HepG2 (cell line): ENCODE results near the gene CAPN13. TPM values are rescaled to one million over a fixed set of nuclear protein-coding genes. Genes with fewer than 3 reads are reported as not detected.

Experiments used
- ATAC-seq: fragments of 200-7000 bp; cut with Tn5 transposase; 3 replicates; pipeline ENCODE4 v1.9.1; 2020; ENCODE audit warnings: mild to moderate bottlenecking, moderate library complexity
- BruUV-seq: library from RNA; stranded (reverse); fragments of 400-500 nt; replicated peaks from 2 replicates; lab custom pipeline; 2021; lab: Mats Ljungman, UMichigan
- CTCF ChIA-PET: fragments of 300-600 bp; formaldehyde crosslinking; extraction: SDS; loops from one replicate; lab custom pipeline; 2021; ENCODE audit warnings: low total read pairs, inconsistent platforms, low intra/inter-chr PET ratio; lab: Yijun Ruan, JAX
- POLR2A ChIA-PET: fragments of 350-600 bp; sonication (Branson Sonifier 250); formaldehyde crosslinking; loops from one replicate; lab custom pipeline; 2020; ENCODE audit warnings: antibody characterized with exemption, inconsistent platforms; lab: Yijun Ruan, JAX
- DNase-seq: peaks from one replicate; pipeline ENCODE4 v3.0.0-alpha.2; 2015; ENCODE audit warnings: low spot score
- FAIRE-seq: peaks from 3 replicates; lab custom pipeline; 2011; peaks lifted over from hg19 to GRCh38; lab: Jason Lieb, UNC
- H2AFZ ChIP-seq: one replicate; pipeline ENCODE4 v1.6.1; 2011; ENCODE audit warnings: low read length, inconsistent platforms
- H3K27ac ChIP-seq: fragments of 300-600 bp; 3 replicates; pipeline ENCODE4 v1.8.0; 2011; ENCODE audit warnings: mixed run types, mild to moderate bottlenecking, mixed read lengths, low read length, inconsistent platforms; ENCODE audit not compliant: insufficient read depth; ENCODE audit errors: extremely low read length
- H3K27me3 ChIP-seq, 2 experiments: fragments of 200-600 bp in 1 of 2; 2 replicates in 1 of 2; 3 replicates in 1 of 2; pipeline versions ENCODE4 v1.6.0 to v1.8.0; 2011; ENCODE audit warnings: low read length in 2 of 2, mild to moderate bottlenecking in 2 of 2, moderate library complexity in 2 of 2, inconsistent platforms in 1 of 2; ENCODE audit not compliant: insufficient read depth in 2 of 2, control insufficient read depth in 1 of 2
- H3K36me3 ChIP-seq, 2 experiments: fragments of 200-600 bp in 1 of 2; replicated peaks in 1 of 2; 2 replicates in 1 of 2; 3 replicates in 1 of 2; pipeline versions ENCODE4 v1.5.1 to v1.8.0; 2011; ENCODE audit warnings: low read length in 2 of 2, inconsistent platforms in 1 of 2; ENCODE audit not compliant: insufficient read depth in 2 of 2, control insufficient read depth in 1 of 2
- H3K4me1 ChIP-seq: 2 replicates; pipeline ENCODE4 v1.5.1; 2012; ENCODE audit warnings: low read length, inconsistent platforms; ENCODE audit not compliant: insufficient read depth
- H3K4me2 ChIP-seq: 2 replicates; pipeline ENCODE4 v1.6.0; 2011; ENCODE audit warnings: low read depth, low read length, inconsistent platforms
- H3K4me3 ChIP-seq, 3 experiments: fragments of 200-600 bp in 1 of 3; sonication (generic), shearing (Covaris generic) in 1 of 3; replicated peaks in 1 of 3; 2 replicates each; pipeline ENCODE4 v1.5.1; 2011 to 2016; ENCODE audit warnings: low read length in 3 of 3, inconsistent platforms in 2 of 3, low read depth in 2 of 3, mild to moderate bottlenecking in 2 of 3, control low read depth in 1 of 3, mixed read lengths in 1 of 3; ENCODE audit not compliant: insufficient read depth in 1 of 3
- H3K79me2 ChIP-seq: one replicate; pipeline ENCODE4 v1.6.1; 2011; ENCODE audit warnings: low read length, inconsistent platforms; ENCODE audit not compliant: insufficient read depth
- H3K9ac ChIP-seq: 2 replicates; pipeline ENCODE4 v1.6.0; 2011; ENCODE audit warnings: mild to moderate bottlenecking, low read depth, low read length, inconsistent platforms; ENCODE audit not compliant: insufficient read depth
- H3K9me3 ChIP-seq: 2 replicates; pipeline ENCODE4 v1.5.1; 2012; ENCODE audit warnings: mild to moderate bottlenecking, low read length
- H4K20me1 ChIP-seq: 2 replicates; pipeline ENCODE4 v1.6.0; 2011; ENCODE audit warnings: inconsistent platforms, mild to moderate bottlenecking, low read length, moderate library complexity; ENCODE audit not compliant: insufficient read depth
- CTCF ChIP-seq: sonication (generic); formaldehyde crosslinking; IDR thresholded peaks from 2 replicates; pipeline ENCODE4 v1.5.0; 2020; ENCODE audit warnings: mild to moderate bottlenecking, missing genetic modification reagents, moderate library complexity
- FOXA1 ChIP-seq, 2 experiments: fragments of 450-650 bp in 1 of 2; sonication (generic) in 1 of 2; formaldehyde crosslinking in 1 of 2; IDR thresholded peaks; 2 replicates each; pipeline versions ENCODE4 v1.4.0 to v1.6.1; 2016 to 2020; ENCODE audit warnings: missing genetic modification reagents in 1 of 2
- GFI1 ChIP-seq: sonication (generic); formaldehyde crosslinking; IDR thresholded peaks from 2 replicates; pipeline ENCODE4 v1.5.0; 2020; ENCODE audit warnings: missing genetic modification reagents, mild to moderate bottlenecking, borderline replicate concordance
- KMT2A ChIP-seq: sonication (generic); formaldehyde crosslinking; IDR thresholded peaks from 2 replicates; pipeline ENCODE4 v1.4.0; 2020; ENCODE audit warnings: missing genetic modification reagents
- MAFK ChIP-seq, 2 experiments: IDR thresholded peaks in 1 of 2; conservative IDR thresholded peaks in 1 of 2; 2 replicates each; pipeline ENCODE4 v1.6.1; 2011; ENCODE audit warnings: improper control_type of control experiment in 2 of 2, low read length in 2 of 2
- NFATC3 ChIP-seq: sonication (generic); formaldehyde crosslinking; IDR thresholded peaks from 2 replicates; pipeline ENCODE4 v1.5.1; 2020; ENCODE audit warnings: mild to moderate bottlenecking, missing genetic modification reagents
- PITX1 ChIP-seq: sonication (generic); formaldehyde crosslinking; IDR thresholded peaks from 2 replicates; pipeline ENCODE4 v1.5.1; 2020; ENCODE audit warnings: mild to moderate bottlenecking, missing genetic modification reagents
- SALL1 ChIP-seq: sonication (generic); formaldehyde crosslinking; IDR thresholded peaks from 2 replicates; pipeline ENCODE4 v1.8.0; 2022; ENCODE audit warnings: mild to moderate bottlenecking, missing genetic modification reagents
- SMC3 ChIP-seq: IDR thresholded peaks from 2 replicates; pipeline ENCODE4 v1.6.1; 2011; ENCODE audit warnings: low read length, improper control_type of control experiment
- XBP1 ChIP-seq: sonication (generic); formaldehyde crosslinking; IDR thresholded peaks from 2 replicates; pipeline ENCODE4 v1.5.0; 2020; ENCODE audit warnings: missing genetic modification reagents
- XRCC5 ChIP-seq: fragments of 200-400 bp; formaldehyde crosslinking; optimal IDR thresholded peaks from 2 replicates; pipeline ENCODE3; 2017; ENCODE audit warnings: mild to moderate bottlenecking, low read length
- ZMYM4 ChIP-seq: sonication (generic); formaldehyde crosslinking; IDR thresholded peaks from 2 replicates; pipeline ENCODE4 v1.8.1; 2023; ENCODE audit warnings: mild to moderate bottlenecking, missing genetic modification reagents
- ZNF263 ChIP-seq: sonication (generic); formaldehyde crosslinking; IDR thresholded peaks from 2 replicates; pipeline ENCODE4 v1.4.0; 2020; ENCODE audit warnings: missing genetic modification reagents
- ZNF644 ChIP-seq: IDR thresholded peaks from 2 replicates; pipeline ENCODE4 v1.6.1; 2016; ENCODE audit warnings: low read depth
- WGBS: methylation state at CpG from one replicate; pipeline ENCODE4 v1.1.6; 2017; ENCODE audit warnings: low lambda C conversion rate; 5-methylcytosine and 5-hydroxymethylcytosine counted together
- in situ Hi-C: cut with HindIII; loops from 2 replicates; pipeline ENCODE4 v1.10.0; 2017; ENCODE audit warnings: low pct_unique_long_range_greater_than_20kb; ENCODE audit not compliant: extremely low pct_ligation_motif_present
- intact Hi-C: fragments of 100-400 bp; cut with micrococcal nuclease; formaldehyde crosslinking; loops from one replicate; pipeline ENCODE4 v1.10.0; 2022; ENCODE audit not compliant: unreplicated experiment
- polyA plus RNA-seq, 8 experiments: library from polyadenylated mRNA; depleted of rRNA in 3 of 8; stranded (reverse) in 7 of 8; unstranded in 1 of 8; fragments of >200 nt; fragmentation: Illumina TruSeq in 4 of 8; extraction: Trizol in 4 of 8; gene quantifications; 2 replicates each; pipeline versions ENCODE4 v1.2.1 to v1.2.3, GENCODE V29; 2011 to 2016; ENCODE audit warnings: low read depth in 4 of 8, missing spikeins in 1 of 8, mixed read lengths in 1 of 8; ENCODE audit not compliant: insufficient read depth in 1 of 8
- total RNA-seq, 5 experiments: library from RNA; depleted of rRNA; stranded (reverse); fragments of >200 nt; fragmentation: Illumina TruSeq; extraction: Trizol; gene quantifications; 2 replicates each; pipeline ENCODE4 v1.2.3, GENCODE V29; 2016; ENCODE audit warnings: low read depth in 1 of 5
- TF ChIP-seq, protein P1 (sequence below): IDR thresholded peaks from 2 replicates; pipeline ENCODE4 v1.6.1; 2016; ENCODE audit warnings: low read depth
- TF ChIP-seq, protein P2 (sequence below): sonication (generic); formaldehyde crosslinking; IDR thresholded peaks from 2 replicates; pipeline ENCODE4 v1.5.0; 2020; ENCODE audit warnings: mild to moderate bottlenecking, missing genetic modification reagents, borderline replicate concordance
- TF ChIP-seq, protein P3 (sequence below): sonication (generic); formaldehyde crosslinking; IDR thresholded peaks from 2 replicates; pipeline ENCODE4 v1.9.0; 2021; ENCODE audit warnings: missing genetic modification reagents, borderline replicate concordance

The CAPN13 gene
- total and polyA plus RNA-seq, 2 of the 13 experiments (the other 11 are each of a cell fraction or from before 2014, with no cell fraction given), result not detected

DNA sequence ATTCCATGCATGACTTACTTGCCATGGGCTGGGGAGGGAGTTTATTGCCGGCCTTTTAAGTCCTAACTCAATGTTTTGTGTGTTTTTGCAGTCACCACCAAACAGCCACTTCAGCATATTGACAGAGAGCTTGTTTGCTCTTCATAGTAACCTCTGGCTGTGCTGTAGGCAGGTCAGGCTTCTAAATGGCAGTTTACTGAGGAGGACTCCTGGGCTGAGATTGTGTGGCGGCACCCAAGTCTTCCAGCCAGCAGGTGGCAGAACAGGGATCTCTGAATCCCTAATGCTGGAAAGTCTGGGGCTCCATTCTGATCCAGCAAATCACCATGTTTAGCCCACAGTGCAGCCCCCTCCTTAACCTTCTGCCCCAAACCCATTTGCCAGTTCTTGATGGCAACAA lies 121.2 kb downstream of the CAPN13 start:
- 6% methylated on average over 2 of the region's 2 CpGs for WGBS
- Histone ChIP-seq H3K9ac (no peak overlapping the region), H3K36me3 (no peaks in the 10 kb centered on the region), H3K27ac (no peak overlapping the region), H3K4me1 (no peaks in the 10 kb centered on the region), H2AFZ (no peak overlapping the region), H3K4me2 (no peak overlapping the region), H3K4me3 (no peak overlapping the region), H3K79me2 (no peaks in the 10 kb centered on the region), H4K20me1 (no peaks in the 10 kb centered on the region), H3K9me3 (no peaks in the 10 kb centered on the region), H3K27me3 (peaks cover 0 to 29% of the 10 kb centered on the region in 2 experiments; a peak in 3 of 5 replicates)
- intact Hi-C loops, result no loop called here
- FAIRE-seq, result peak; percentile 86
- DNase-seq, result peak; percentile 59
- ChIA-PET POLR2A (no interaction called here), CTCF (interaction anchor here (1.2 kb wide), 1 partner anchor 26 kb away, joined by 5 read pairs; no protein-coding TSS in a partner anchor)
- BruUV-seq, result no TSS peak
- in situ Hi-C loops, result loop anchor here (10.0 kb wide), 1 partner anchor 251 kb away; no protein-coding TSS in a partner anchor
- peak; percentile 97 for ATAC-seq
- TF ChIP-seq NFATC3 (no peak), CTCF (CRISPR knock-in tag) (peak; percentile 73), ZNF263 (CRISPR knock-in tag) (peak; percentile 83), ZMYM4 (peak; percentile 92), KMT2A (CRISPR knock-in tag) (no peak), MAFK (conservative IDR thresholded peaks at IDR 0.05 in 1 of 2, IDR thresholded peaks at IDR 0.05 in 1 of 2; ENCODE audit: low read length in 2 of 2) (peak; percentile 80 to 89), PITX1 (CRISPR knock-in tag) (0 out of 2 replicates have a peak, but pooled peaks have one; percentile 12), SMC3 (peak; percentile 69), XRCC5 (peak; percentile 58), FOXA1 (IDR thresholded peaks at IDR 0.05) (no peak), FOXA1 (CRISPR knock-in tag; IDR thresholded peaks at IDR 0.05) (peak; percentile 60), GFI1 (CRISPR knock-in tag) (peak; percentile 90), ZNF644 (CRISPR knock-in tag) (peak; percentile 43; the same call in 1 of the 2 replicates), SALL1 (CRISPR knock-in tag) (peak; percentile 47; the same call in 1 of the 2 replicates), XBP1 (CRISPR knock-in tag) (no peak)
- TF ChIP-seq, protein P1, sequence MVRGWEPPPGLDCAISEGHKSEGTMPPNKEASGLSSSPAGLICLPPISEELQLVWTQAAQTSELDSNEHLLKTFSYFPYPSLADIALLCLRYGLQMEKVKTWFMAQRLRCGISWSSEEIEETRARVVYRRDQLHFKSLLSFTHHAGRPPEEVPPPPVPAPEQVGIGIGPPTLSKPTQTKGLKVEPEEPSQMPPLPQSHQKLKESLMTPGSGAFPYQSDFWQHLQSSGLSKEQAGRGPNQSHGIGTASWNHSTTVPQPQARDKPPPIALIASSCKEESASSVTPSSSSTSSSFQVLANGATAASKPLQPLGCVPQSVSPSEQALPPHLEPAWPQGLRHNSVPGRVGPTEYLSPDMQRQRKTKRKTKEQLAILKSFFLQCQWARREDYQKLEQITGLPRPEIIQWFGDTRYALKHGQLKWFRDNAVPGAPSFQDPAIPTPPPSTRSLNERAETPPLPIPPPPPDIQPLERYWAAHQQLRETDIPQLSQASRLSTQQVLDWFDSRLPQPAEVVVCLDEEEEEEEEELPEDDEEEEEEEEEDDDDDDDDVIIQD (CRISPR knock-in tag), result peak; percentile 22; the same call in 1 of the 2 replicates
- TF ChIP-seq, protein P2, sequence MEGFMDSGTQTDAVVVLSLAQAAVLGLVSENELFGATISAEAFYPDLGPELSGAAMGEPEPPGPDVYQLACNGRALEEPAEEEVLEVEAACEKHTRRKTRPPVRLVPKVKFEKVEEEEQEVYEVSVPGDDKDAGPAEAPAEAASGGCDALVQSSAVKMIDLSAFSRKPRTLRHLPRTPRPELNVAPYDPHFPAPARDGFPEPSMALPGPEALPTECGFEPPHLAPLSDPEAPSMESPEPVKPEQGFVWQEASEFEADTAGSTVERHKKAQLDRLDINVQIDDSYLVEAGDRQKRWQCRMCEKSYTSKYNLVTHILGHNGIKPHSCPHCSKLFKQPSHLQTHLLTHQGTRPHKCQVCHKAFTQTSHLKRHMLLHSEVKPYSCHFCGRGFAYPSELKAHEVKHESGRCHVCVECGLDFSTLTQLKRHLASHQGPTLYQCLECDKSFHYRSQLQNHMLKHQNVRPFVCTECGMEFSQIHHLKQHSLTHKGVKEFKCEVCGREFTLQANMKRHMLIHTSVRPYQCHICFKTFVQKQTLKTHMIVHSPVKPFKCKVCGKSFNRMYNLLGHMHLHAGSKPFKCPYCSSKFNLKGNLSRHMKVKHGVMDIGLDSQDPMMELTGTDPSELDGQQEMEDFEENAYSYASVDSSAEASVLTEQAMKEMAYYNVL (CRISPR knock-in tag), result no peak
- TF ChIP-seq, protein P3, sequence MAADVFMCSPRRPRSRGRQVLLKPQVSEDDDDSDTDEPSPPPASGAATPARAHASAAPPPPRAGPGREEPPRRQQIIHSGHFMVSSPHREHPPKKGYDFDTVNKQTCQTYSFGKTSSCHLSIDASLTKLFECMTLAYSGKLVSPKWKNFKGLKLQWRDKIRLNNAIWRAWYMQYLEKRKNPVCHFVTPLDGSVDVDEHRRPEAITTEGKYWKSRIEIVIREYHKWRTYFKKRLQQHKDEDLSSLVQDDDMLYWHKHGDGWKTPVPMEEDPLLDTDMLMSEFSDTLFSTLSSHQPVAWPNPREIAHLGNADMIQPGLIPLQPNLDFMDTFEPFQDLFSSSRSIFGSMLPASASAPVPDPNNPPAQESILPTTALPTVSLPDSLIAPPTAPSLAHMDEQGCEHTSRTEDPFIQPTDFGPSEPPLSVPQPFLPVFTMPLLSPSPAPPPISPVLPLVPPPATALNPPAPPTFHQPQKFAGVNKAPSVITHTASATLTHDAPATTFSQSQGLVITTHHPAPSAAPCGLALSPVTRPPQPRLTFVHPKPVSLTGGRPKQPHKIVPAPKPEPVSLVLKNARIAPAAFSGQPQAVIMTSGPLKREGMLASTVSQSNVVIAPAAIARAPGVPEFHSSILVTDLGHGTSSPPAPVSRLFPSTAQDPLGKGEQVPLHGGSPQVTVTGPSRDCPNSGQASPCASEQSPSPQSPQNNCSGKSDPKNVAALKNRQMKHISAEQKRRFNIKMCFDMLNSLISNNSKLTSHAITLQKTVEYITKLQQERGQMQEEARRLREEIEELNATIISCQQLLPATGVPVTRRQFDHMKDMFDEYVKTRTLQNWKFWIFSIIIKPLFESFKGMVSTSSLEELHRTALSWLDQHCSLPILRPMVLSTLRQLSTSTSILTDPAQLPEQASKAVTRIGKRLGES (CRISPR knock-in tag), result no peak
